Muscle layer of colon (tissue), 2 donors: ENCODE results near the gene ZDHHC13.
A peak's percentile ranks its signal among the peaks of the same experiment; 100 is the strongest.
"Not testable (repeated sequence)": the region's sequence is repeated elsewhere in the genome, so short reads cannot be mapped to it uniquely, and the experiment has no call there.

Experiments used
- H3K27ac ChIP-seq: one replicate; pipeline ENCODE4 v1.7.0; 2013; ENCODE audit warnings: low read depth, mild to moderate bottlenecking, low read length, moderate library complexity
- H3K27me3 ChIP-seq, 2 donors: one replicate each; pipeline ENCODE4 v1.7.0; 2013; ENCODE audit warnings: low read length in 2 of 2, mild to moderate bottlenecking in 2 of 2; ENCODE audit not compliant: insufficient read depth in 2 of 2, control insufficient read depth in 1 of 2
- H3K36me3 ChIP-seq: one replicate; pipeline ENCODE4 v1.7.0; 2013; ENCODE audit warnings: mild to moderate bottlenecking, low read length; ENCODE audit not compliant: insufficient read depth
- H3K4me1 ChIP-seq: one replicate; pipeline ENCODE4 v1.7.0; 2013; ENCODE audit warnings: mild to moderate bottlenecking, low read length; ENCODE audit not compliant: insufficient read depth
- H3K4me3 ChIP-seq, 2 donors: one replicate each; pipeline ENCODE4 v1.7.0; 2013; ENCODE audit warnings: low read length in 2 of 2, low read depth in 1 of 2, mild to moderate bottlenecking in 1 of 2, moderate library complexity in 1 of 2
- H3K9ac ChIP-seq: one replicate; pipeline ENCODE4 v1.7.0; 2013; ENCODE audit warnings: low read length
- H3K9me3 ChIP-seq: one replicate; pipeline ENCODE4 v1.7.0; 2013; ENCODE audit warnings: mild to moderate bottlenecking, low read length
- donor health status: abdominal sarcoma.
- donor health status: Adenocarcinoma of cecum.

Gene ZDHHC13

DNA sequence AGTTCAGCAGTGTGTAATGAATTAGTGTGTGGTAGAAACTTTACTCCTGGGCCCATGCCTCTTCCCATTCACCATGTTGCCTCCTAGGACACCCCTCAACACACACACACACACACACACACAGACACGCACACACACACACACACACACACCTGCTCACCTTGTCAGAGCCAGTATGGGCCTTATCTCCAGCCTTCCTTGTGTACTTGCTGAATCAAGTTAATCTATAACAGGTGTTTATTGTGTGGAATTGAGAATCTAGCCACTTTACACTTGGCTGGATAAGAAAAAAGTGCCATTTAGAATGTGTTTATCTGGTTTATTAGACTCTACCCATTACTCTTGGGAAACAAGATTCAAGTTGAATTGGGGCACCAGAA lies 14.5 kb upstream of the ZDHHC13 start:
- Histone ChIP-seq H3K4me1 (no peaks in the 10 kb centered on the region), H3K27me3 (no peaks in the 10 kb centered on the region), H3K27ac (no peak overlapping the region), H3K9me3 (no peaks in the 10 kb centered on the region), H3K4me3 (no peak overlapping the region), H3K36me3 (no peaks in the 10 kb centered on the region), H3K9ac (no peak overlapping the region)

DNA sequence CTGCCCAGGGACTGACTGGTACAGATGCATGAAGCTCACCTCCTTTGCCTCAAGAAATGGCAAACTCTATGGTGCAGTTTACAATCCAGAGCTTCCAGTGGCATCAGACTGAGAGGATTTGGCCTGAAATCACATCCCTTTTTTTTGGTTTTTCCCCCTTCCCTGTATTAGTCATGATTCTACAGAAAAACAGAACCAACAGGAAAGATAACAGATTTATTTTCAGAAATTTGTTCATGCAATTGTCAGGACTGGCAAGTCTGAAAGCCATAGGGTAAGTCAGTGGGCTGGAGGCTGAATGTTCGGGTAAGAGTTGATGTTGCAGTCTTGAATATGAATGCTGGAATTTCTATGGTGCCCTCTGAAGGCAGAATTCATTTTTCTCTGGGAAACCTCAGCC lies 12.0 kb upstream of the ZDHHC13 start:
- H3K27ac ChIP-seq = no peak overlapping the region
- no peak overlapping the region for H3K4me3 ChIP-seq
- no peaks in the 10 kb centered on the region for H3K4me1 ChIP-seq
- no peaks in the 10 kb centered on the region for H3K27me3 ChIP-seq
- H3K9ac ChIP-seq = no peak overlapping the region
- H3K9me3 ChIP-seq = no peaks in the 10 kb centered on the region
- H3K36me3 ChIP-seq = no peaks in the 10 kb centered on the region

DNA sequence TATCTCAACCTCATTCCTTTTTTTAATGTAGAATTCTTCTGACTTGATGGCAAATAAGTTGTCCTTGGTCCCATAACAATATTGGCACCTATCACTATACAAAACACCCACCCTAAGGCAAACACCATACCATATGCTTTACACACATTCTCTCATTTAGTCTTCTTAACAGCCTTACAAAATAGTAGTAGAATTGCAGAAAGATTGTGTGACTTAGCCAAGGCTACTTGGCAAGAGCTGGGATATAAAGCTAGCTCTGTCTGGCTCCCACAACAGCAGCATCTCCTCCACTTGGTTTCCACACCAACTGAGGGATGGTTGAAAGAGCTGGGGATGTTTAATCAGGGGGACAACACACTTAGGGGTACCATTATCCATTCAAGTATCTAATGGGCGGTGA lies 9.8 kb upstream of the ZDHHC13 start:
- no peak overlapping the region for H3K9ac ChIP-seq
- no peak overlapping the region for H3K4me3 ChIP-seq
- no peaks in the 10 kb centered on the region for H3K36me3 ChIP-seq
- no peaks in the 10 kb centered on the region for H3K27me3 ChIP-seq
- H3K9me3 ChIP-seq = no peaks in the 10 kb centered on the region
- H3K27ac ChIP-seq = no peak overlapping the region
- no peaks in the 10 kb centered on the region for H3K4me1 ChIP-seq

DNA sequence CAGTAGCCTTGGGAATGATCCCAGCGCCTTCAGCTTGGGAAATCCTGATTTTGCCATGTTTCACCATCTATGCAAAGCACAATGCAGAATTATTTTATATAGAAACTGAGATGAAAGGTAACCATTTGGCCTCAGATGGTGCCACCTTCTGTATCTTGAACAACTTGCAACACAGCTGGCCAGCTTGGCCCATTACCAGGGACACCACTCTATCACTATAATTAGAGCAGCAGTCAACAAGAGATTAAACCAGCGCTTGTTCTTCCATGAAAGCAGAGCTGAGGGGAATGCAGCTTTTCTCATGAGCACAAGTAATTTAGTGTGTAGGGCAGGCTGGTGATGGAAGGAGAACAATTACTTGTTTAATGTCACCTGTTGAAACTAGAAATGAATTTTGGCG lies 6.7 kb upstream of the ZDHHC13 start:
- Histone ChIP-seq H3K4me3 (no peak overlapping the region), H3K36me3 (no peaks in the 10 kb centered on the region), H3K9ac (no peak overlapping the region), H3K4me1 (no peaks in the 10 kb centered on the region), H3K27me3 (no peaks in the 10 kb centered on the region), H3K27ac (no peak overlapping the region), H3K9me3 (no peaks in the 10 kb centered on the region)

DNA sequence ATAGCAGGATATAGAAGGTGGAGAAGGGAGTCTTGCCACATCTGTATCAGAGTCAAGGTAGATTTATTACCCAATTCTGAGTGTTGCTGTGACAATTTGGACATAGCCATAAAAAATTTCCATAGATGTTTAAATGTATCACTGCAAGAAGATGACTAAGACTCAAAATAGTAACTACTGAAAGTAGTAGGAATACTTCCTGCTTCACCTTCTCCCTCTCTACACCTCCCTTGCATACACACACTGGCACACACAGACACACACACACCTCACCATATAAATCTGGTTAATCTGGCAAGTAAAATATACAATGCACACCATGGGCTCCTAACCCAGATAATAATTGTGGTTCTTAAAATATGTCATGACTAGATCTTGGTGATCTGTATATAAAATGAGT lies 5.2 kb upstream of the ZDHHC13 start:
- no peaks in the 10 kb centered on the region for H3K9me3 ChIP-seq
- no peaks in the 10 kb centered on the region for H3K36me3 ChIP-seq

DNA sequence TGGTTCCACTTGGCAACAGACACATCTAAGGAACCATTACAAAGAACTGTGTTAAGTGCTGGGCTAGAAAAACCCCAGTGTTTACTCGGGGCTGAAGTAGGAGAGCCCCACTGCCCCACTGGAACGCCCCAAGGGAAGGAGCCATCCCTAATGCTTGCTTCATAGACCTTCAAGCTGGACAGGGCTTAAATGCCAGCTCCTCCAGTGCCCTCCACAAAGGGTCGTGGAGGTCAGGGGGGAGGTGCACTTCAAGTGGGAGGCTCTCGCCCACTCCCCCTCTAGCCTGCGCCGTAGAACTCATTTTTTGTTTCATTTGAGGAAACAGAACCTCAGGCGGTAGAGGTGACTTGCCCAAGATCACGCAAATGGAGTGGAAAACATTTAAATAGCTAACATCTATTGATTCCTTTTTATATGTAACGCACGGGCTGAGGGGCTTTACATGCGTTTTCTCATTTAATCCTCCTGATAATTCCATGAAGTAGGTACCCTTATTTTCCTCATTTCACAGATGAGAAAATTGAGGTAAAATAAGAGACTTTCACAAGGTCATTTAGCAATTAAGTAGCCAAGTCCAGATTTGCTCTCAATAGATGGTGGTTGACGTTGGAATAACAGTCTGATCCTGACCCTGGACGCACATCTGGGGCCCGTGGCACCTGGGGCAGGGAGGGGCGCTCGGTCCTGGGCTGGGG lies 545 bp upstream of the ZDHHC13 start:
- Histone ChIP-seq H3K9me3 (no peaks in the 10 kb centered on the region), H3K4me1 (peaks cover 5% of the 10 kb centered on the region), H3K27me3 (no peaks in the 10 kb centered on the region), H3K4me3 (peak overlapping the region; percentile 58 to 78), H3K9ac (no peak overlapping the region), H3K27ac (no peak overlapping the region), H3K36me3 (no peaks in the 10 kb centered on the region)

More for the DNA sequence above, 5.2 kb upstream of the ZDHHC13 start:
- no peaks in the 10 kb centered on the region for H3K27me3 ChIP-seq
- no peak overlapping the region for H3K4me3 ChIP-seq
- no peak overlapping the region for H3K27ac ChIP-seq
- H3K4me1 ChIP-seq = no peaks in the 10 kb centered on the region
- H3K9ac ChIP-seq = no peak overlapping the region

DNA sequence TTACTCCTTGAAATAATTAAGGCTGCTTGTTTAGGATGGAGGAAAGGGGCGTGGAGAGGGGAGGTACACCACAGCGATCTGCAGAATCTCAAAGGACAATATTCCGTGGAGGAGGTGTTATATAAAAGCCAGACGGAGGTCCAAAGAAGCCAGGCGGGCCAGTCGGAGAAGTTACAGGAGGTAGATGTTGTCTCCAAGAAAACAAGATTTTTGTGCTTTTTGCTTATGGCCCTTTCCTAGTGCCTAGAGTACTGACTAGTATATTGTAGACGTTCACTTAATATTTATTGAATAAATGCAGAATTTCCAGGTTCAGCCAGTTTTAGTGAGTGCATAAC lies 761 bp downstream of the ZDHHC13 start:
- Histone ChIP-seq H3K27me3 (no peaks in the 10 kb centered on the region), H3K36me3 (no peaks in the 10 kb centered on the region), H3K27ac (no peak overlapping the region), H3K4me3 (peak overlapping the region; percentile 58 to 78), H3K9me3 (no peaks in the 10 kb centered on the region), H3K4me1 (peaks cover 5% of the 10 kb centered on the region), H3K9ac (peak overlapping the region; percentile 9)

DNA sequence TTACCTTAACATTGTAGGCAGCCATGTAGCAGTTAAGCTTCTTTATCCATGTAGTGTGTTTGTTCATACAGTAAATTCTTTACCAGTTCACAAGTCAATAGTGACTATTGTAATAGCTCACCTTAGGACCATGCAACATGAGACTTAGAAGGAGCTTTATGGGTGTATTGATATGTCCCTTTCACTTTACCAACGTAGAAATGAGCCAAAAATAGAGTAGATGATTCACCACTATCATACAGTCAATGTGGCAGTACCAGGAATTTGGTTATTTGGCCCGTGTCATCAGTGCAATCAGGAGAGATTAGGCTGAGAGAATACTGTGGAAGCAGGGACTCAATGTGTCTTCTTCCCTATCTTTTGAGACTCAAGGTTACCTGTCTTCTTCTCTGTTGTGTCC lies 4.7 kb downstream of the ZDHHC13 start:
- Histone ChIP-seq H3K9ac (no peak overlapping the region), H3K4me1 (peaks cover 5% of the 10 kb centered on the region), H3K27ac (no peak overlapping the region), H3K36me3 (no peaks in the 10 kb centered on the region), H3K9me3 (no peaks in the 10 kb centered on the region), H3K4me3 (no peak overlapping the region), H3K27me3 (no peaks in the 10 kb centered on the region)

DNA sequence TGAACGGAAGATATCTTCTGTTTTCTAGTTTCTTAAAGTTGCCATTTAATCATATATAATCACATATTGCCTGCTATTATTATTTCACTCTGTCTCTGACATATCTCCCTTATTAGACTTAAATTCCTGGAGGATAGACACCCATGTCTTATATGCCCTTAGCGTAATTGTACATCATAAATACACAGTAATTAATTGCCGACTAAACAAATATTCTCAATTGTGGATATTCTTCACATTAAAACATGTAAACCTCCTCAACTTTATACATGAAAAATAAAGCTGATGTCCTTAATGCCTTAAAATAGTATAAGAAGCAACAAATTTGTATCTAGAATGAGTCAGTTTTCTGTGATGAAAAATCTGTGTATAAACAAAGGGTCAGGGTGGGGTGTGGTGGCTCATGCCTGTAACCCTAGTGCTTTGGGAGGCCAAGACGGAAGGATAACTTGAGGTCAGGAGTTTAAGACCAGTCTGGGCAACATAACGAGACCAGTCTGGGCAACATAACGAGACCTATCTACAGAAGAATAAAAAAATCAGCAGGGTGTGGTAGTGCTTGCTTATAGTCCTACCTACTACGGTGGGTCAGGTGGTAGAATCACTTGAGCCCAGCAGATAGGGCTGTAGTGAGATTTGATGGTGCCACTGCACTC lies 6.1 kb downstream of the ZDHHC13 start:
- no peaks in the 10 kb centered on the region for H3K9me3 ChIP-seq
- no peaks in the 10 kb centered on the region for H3K36me3 ChIP-seq
- H3K9ac ChIP-seq = no peak overlapping the region
- no peak overlapping the region for H3K4me3 ChIP-seq
- peaks cover under 1% of the 10 kb centered on the region for H3K4me1 ChIP-seq
- no peak overlapping the region for H3K27ac ChIP-seq
- no peaks in the 10 kb centered on the region for H3K27me3 ChIP-seq

DNA sequence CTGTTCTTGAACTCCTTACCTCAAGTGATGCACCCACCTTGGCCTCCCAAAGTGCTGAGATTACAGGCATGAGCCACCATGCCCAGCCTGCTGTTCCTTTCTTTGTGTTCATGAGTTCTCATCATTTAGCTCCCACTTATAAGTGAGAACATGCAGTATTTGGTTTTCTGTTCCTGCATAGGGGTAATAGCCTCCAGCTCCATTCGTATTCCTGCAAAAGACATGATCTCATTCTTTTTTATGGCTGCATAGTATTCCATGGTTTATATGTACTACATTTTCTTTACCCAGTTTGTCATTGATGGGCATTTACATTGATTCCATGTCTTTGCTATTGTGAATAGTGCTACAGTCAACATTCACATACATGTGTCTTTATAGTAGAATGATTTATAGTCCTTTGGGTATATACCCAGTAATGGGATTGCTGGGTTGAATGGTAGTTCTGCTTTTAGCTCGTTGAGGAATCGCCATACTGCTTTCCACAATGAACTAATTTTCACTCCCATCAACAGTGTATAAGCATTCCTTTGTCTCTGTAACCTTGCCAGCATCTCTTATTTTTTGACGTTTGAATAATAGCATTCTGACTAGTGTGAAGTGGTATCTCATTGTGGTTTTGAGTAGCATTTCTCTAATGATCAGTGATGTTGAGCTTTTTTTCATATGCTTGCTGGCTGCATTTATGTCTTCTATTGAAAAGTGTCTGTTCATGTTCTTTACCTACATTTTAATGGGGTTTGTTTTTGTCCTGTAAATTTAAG lies 9.8 kb downstream of the ZDHHC13 start:
- H3K27me3 ChIP-seq, H3K36me3 ChIP-seq, H3K27ac ChIP-seq, H3K9ac ChIP-seq, H3K4me1 ChIP-seq, H3K4me3 ChIP-seq, H3K9me3 ChIP-seq: not testable (repeated sequence)

DNA sequence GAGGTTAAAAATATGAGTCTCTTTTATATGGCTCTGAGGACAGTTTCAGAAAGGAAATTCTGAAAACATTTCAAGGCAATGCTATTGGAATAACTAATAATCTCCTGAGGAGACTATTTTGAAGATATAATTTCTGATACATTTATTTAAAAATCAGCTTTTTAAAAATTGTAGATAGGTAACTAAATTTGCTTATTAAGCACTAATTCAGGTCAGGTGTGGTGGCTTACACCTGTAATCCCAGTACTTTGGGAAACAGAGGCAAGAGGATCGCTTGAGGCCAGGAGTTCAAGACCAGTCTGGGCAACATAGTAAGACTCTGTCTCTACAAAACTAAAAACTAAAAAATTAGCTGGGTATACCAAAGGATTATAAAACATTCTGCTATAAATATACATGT lies 17.0 kb downstream of the ZDHHC13 start:
- Histone ChIP-seq H3K36me3 (no peaks in the 10 kb centered on the region), H3K9me3 (no peaks in the 10 kb centered on the region), H3K27ac (no peak overlapping the region), H3K4me1 (no peaks in the 10 kb centered on the region), H3K4me3 (no peak overlapping the region), H3K27me3 (no peaks in the 10 kb centered on the region), H3K9ac (no peak overlapping the region)
